ENCODE measurements around the gene MALL. TPM values are rescaled to one million over a fixed set of nuclear protein-coding genes. Genes with fewer than 3 reads are reported as not detected.

The MALL gene
- total and polyA plus RNA-seq, 2 of the 8 experiments (the other 6 are each of a cell fraction or from before 2014, with no cell fraction given), result 3.9 to 8.0 TPM

- no peak overlapping the region for H2BK20ac ChIP-seq (ENCODE audit: low read length)
- no peak overlapping the region for H4K8ac ChIP-seq (ENCODE audit: extremely low read depth, insufficient read depth, low read length)
- no peak overlapping the region for H2BK15ac ChIP-seq (ENCODE audit: low read length)
- no peaks in the 10 kb centered on the region for H4K20me1 ChIP-seq (replicated peaks in 1 of 2; ENCODE audit: control insufficient read depth in 1 of 2, insufficient read depth in 2 of 2, low read length in 2 of 2)
- H3K79me2 ChIP-seq (ENCODE audit: control insufficient read depth in 1 of 2, insufficient read depth in 2 of 2, low read length in 2 of 2), result no peaks in the 10 kb centered on the region
- peaks cover 0 to 9% (median 4%) of the 10 kb centered on the region in 4 experiments; a peak in 6 of 7 replicates for H3K27me3 ChIP-seq (replicated peaks in 1 of 4; ENCODE audit: control insufficient read depth in 3 of 4, extremely low read depth in 1 of 4, insufficient read depth in 3 of 4, low read length in 3 of 4)
- H3K23me2 ChIP-seq (ENCODE audit: low read depth, low read length), result peaks cover 1% of the 10 kb centered on the region
- no peak overlapping the region for H2BK120ac ChIP-seq (replicated peaks; ENCODE audit: low read depth, low read length)
- no peak overlapping the region for H3K4ac ChIP-seq (replicated peaks; ENCODE audit: insufficient read length, low read depth, low read length)
- POLR2A ChIA-PET (ENCODE audit: partially characterized antibody), result no interaction called here
- DNase-seq (ENCODE audit: low read depth in 1 of 2, low spot score in 2 of 2), result no peak
- H2BK12ac ChIP-seq (ENCODE audit: low read depth, low read length), result no peak overlapping the region
- H4K5ac ChIP-seq (ENCODE audit: insufficient read length, low read depth, low read length), result no peak overlapping the region
- H3K4me3 ChIP-seq (ENCODE audit: extremely low read depth in 1 of 4, insufficient read depth in 2 of 4, low read depth in 3 of 4, low read length in 4 of 4), result no peak overlapping the region
- H2BK5ac ChIP-seq (ENCODE audit: low read depth, low read length), result no peak overlapping the region
- WGBS, 2 experiments (ENCODE audit: extremely low coverage in 1 of 2, insufficient coverage in 1 of 2, insufficient read length in 1 of 2, insufficient replicate concordance in 2 of 2, low coverage in 1 of 2, low lambda C conversion rate in 2 of 2, missing lambda C conversion rate in 1 of 2), result 94% methylated on average over 2 of the region's 2 CpGs; no CpG with 5 or more reads in 1 of the 2 experiments
- no peak overlapping the region for H3K4me2 ChIP-seq (ENCODE audit: insufficient read depth in 1 of 2, low read depth in 2 of 2, low read length in 2 of 2)
- H2AK5ac ChIP-seq (ENCODE audit: low read depth, low read length), result no peak overlapping the region
- no peaks in the 10 kb centered on the region for H3K9me3 ChIP-seq (ENCODE audit: insufficient read depth in 2 of 2, low read depth in 1 of 2, low read length in 1 of 2)
- no peaks in the 10 kb centered on the region for H3K79me1 ChIP-seq (ENCODE audit: low read depth, low read length)
- H3K9ac ChIP-seq (replicated peaks in 1 of 4; ENCODE audit: extremely low read depth in 1 of 4, low read depth in 3 of 4, low read length in 3 of 4), result no peak overlapping the region
- no peak overlapping the region for H3K23ac ChIP-seq (ENCODE audit: insufficient read length)
- peaks cover 0 to 3% (median under 1%) of the 10 kb centered on the region in 4 experiments; a peak in 4 of 7 replicates for H3K4me1 ChIP-seq (replicated peaks in 1 of 4; ENCODE audit: control insufficient read depth in 3 of 4, insufficient read depth in 4 of 4, low read length in 3 of 4)
- no peaks in the 10 kb centered on the region for H3K36me3 ChIP-seq (ENCODE audit: control insufficient read depth in 2 of 4, insufficient read depth in 4 of 4, low read length in 3 of 4)
- H3K56ac ChIP-seq (replicated peaks; ENCODE audit: insufficient read length, low read depth, low read length), result no peak overlapping the region
- no peak overlapping the region for H4K91ac ChIP-seq (replicated peaks; ENCODE audit: insufficient read length, low read length)
- CTCF ChIA-PET (ENCODE audit: partially characterized antibody), result interaction anchor here (0.6 to 0.7 kb wide), 2 partner anchors 23 to 604 kb away, joined by 3 read pairs; no protein-coding TSS in a partner anchor
- H2AFZ ChIP-seq (ENCODE audit: low read length), result no peak overlapping the region
- H3K18ac ChIP-seq (ENCODE audit: extremely low read depth, low read length), result no peak overlapping the region
- H3K14ac ChIP-seq (ENCODE audit: insufficient read length), result no peak overlapping the region
- H3K27ac ChIP-seq (ENCODE audit: low read depth, low read length), result no peak overlapping the region
- no peak for FAIRE-seq
- TF ChIP-seq RNF2 (IDR thresholded peaks at IDR 0.05; ENCODE audit: borderline replicate concordance, low read depth, low read length, missing control alignments, poor library complexity, severe bottlenecking), result no peak
- TF ChIP-seq GTF2F1 (IDR thresholded peaks at IDR 0.05; ENCODE audit: borderline replicate concordance, low read depth, low read length), result no peak
- TF ChIP-seq RBBP5 (IDR thresholded peaks at IDR 0.05; ENCODE audit: borderline replicate concordance, low read depth, low read length), result no peak
- TF ChIP-seq HDAC6 (IDR thresholded peaks at IDR 0.05; ENCODE audit: low read depth, low read length), result no peak
- no peak for TF ChIP-seq ZNF274 (IDR thresholded peaks at IDR 0.05; ENCODE audit: borderline replicate concordance, extremely low read depth, low read length)
- TF ChIP-seq YY1 (IDR thresholded peaks at IDR 0.05; ENCODE audit: low read depth, low read length), result no peak
- no peak for TF ChIP-seq CTBP2 (IDR thresholded peaks at IDR 0.05; ENCODE audit: borderline replicate concordance, insufficient read depth, insufficient read length, low read length)
- TF ChIP-seq EZH2 (IDR thresholded peaks at IDR 0.05; ENCODE audit: low read depth, low read length, severe bottlenecking), result no peak
- no peak for TF ChIP-seq PHF8 (conservative IDR thresholded peaks at IDR 0.05; ENCODE audit: low read depth, low read length)
- no peak for TF ChIP-seq NANOG (IDR thresholded peaks at IDR 0.05; ENCODE audit: insufficient read depth, low read depth, low read length, poor library complexity, severe bottlenecking)
- TF ChIP-seq POU5F1 (IDR thresholded peaks at IDR 0.05; ENCODE audit: low read depth, low read length), result no peak
- TF ChIP-seq GABPA (IDR thresholded peaks at IDR 0.05; ENCODE audit: borderline replicate concordance, insufficient read depth, low read length), result no peak
- TF ChIP-seq JUN (IDR thresholded peaks at IDR 0.05; ENCODE audit: low read depth, low read length), result no peak
Measured at GRCh38 chr2:110121052-110121334, 5.4 kb upstream of the MALL start.
